ENCODE measurements around the gene XXYLT1.

DNA sequence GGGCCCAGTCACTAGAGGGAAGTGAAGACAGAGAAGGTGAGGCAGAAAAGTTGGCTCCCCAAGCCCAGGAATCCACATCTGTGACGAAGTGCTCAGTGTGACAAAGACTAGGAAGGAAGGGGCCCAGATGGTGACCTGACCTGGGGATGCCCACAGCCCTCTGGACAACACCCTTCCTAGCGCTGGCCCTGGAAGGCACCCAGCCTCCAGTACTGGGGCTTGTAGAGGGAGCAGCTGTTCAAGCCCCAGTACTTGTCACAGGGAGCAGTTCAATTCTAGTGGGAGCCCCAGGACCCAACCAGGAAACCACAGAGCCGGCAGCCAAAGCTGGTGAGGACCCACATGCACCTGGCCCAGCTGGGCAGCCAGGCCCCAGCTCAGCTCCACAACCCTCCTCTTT, 190.8 kb downstream of the XXYLT1 start:
- TF ChIP-seq, protein P1, sequence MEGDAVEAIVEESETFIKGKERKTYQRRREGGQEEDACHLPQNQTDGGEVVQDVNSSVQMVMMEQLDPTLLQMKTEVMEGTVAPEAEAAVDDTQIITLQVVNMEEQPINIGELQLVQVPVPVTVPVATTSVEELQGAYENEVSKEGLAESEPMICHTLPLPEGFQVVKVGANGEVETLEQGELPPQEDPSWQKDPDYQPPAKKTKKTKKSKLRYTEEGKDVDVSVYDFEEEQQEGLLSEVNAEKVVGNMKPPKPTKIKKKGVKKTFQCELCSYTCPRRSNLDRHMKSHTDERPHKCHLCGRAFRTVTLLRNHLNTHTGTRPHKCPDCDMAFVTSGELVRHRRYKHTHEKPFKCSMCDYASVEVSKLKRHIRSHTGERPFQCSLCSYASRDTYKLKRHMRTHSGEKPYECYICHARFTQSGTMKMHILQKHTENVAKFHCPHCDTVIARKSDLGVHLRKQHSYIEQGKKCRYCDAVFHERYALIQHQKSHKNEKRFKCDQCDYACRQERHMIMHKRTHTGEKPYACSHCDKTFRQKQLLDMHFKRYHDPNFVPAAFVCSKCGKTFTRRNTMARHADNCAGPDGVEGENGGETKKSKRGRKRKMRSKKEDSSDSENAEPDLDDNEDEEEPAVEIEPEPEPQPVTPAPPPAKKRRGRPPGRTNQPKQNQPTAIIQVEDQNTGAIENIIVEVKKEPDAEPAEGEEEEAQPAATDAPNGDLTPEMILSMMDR (conservative IDR thresholded peaks at IDR 0.05; ENCODE audit: low read length), result no peak
- TF ChIP-seq EZH2phosphoT487 (IDR thresholded peaks at IDR 0.05; ENCODE audit: borderline replicate concordance, low read depth, low read length), result no peak

Measured in OCI-LY7 (cell line).